ENCODE results near the gene TRAF3. TPM values are rescaled to one million over a fixed set of nuclear protein-coding genes. Genes with fewer than 3 reads are reported as not detected.

Gene TRAF3
- total RNA-seq, 1 donor from 2014 or later, result 14.0 TPM

GRCh38 chr14:102868956-102869547 is 91.8 kb downstream of the TRAF3 start:
- H3K27ac ChIP-seq, result no peak overlapping the region
- intact Hi-C loops (cut with DNase I), result no loop called here
- peaks cover 0 to 25% of the 10 kb centered on the region in 2 donors for H3K36me3 ChIP-seq
- no peaks in the 10 kb centered on the region for H3K9me3 ChIP-seq
- TF ChIP-seq POLR2AphosphoS5 (IDR thresholded peaks at IDR 0.05; ENCODE audit: insufficient read depth in 1 of 2, low read depth in 1 of 2) (no peak), POLR2A (IDR thresholded peaks at IDR 0.05) (no peak)
- TF ChIP-seq, protein P1, sequence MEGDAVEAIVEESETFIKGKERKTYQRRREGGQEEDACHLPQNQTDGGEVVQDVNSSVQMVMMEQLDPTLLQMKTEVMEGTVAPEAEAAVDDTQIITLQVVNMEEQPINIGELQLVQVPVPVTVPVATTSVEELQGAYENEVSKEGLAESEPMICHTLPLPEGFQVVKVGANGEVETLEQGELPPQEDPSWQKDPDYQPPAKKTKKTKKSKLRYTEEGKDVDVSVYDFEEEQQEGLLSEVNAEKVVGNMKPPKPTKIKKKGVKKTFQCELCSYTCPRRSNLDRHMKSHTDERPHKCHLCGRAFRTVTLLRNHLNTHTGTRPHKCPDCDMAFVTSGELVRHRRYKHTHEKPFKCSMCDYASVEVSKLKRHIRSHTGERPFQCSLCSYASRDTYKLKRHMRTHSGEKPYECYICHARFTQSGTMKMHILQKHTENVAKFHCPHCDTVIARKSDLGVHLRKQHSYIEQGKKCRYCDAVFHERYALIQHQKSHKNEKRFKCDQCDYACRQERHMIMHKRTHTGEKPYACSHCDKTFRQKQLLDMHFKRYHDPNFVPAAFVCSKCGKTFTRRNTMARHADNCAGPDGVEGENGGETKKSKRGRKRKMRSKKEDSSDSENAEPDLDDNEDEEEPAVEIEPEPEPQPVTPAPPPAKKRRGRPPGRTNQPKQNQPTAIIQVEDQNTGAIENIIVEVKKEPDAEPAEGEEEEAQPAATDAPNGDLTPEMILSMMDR (IDR thresholded peaks at IDR 0.05), result no peak
- H3K4me3 ChIP-seq, result no peak overlapping the region
- DNase-seq (ENCODE audit: extremely low spot score in 2 of 2), result no peak
- H3K27me3 ChIP-seq, result no peaks in the 10 kb centered on the region
- no peaks in the 10 kb centered on the region for H3K4me1 ChIP-seq

DNA sequence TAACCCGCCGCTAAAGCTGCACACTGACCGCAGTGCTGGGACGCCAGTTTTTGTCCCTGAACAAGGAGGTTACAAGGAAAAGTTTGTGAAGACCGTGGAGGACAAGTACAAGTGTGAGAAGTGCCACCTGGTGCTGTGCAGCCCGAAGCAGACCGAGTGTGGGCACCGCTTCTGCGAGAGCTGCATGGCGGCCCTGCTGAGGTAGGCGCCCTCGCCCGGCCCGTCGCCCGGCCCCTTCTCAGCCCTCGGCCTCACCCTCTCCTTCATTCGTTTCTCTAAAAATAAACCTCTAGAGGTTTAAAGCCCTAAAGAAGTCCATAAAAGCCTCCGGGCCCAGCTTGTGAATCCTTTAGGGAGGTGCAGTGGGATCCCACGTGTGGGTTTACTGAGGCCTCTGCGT is 93.0 kb downstream of the TRAF3 start:
- Histone ChIP-seq H3K27ac (no peak overlapping the region), H3K27me3 (no peaks in the 10 kb centered on the region), H3K9me3 (no peaks in the 10 kb centered on the region), H3K4me1 (no peaks in the 10 kb centered on the region), H3K4me3 (no peak overlapping the region), H3K36me3 (peaks cover 0 to 31% of the 10 kb centered on the region in 2 donors)
- DNase-seq (ENCODE audit: extremely low spot score in 2 of 2), result no peak
- TF ChIP-seq POLR2AphosphoS5 (IDR thresholded peaks at IDR 0.05; ENCODE audit: insufficient read depth in 1 of 2, low read depth in 1 of 2) (no peak), POLR2A (IDR thresholded peaks at IDR 0.05) (no peak)
- TF ChIP-seq, protein P1 (IDR thresholded peaks at IDR 0.05), result no peak
- intact Hi-C loops (cut with DNase I), result no loop called here

- intact Hi-C loops (cut with DNase I), result no loop called here
- Histone ChIP-seq H3K36me3 (peaks cover 0 to 40% of the 10 kb centered on the region in 2 donors), H3K4me3 (no peak overlapping the region), H3K4me1 (no peaks in the 10 kb centered on the region), H3K27ac (no peak overlapping the region), H3K27me3 (no peaks in the 10 kb centered on the region), H3K9me3 (no peaks in the 10 kb centered on the region)
- no peak for DNase-seq (ENCODE audit: extremely low spot score in 2 of 2)
- no peak for TF ChIP-seq POLR2A (IDR thresholded peaks at IDR 0.05)
- TF ChIP-seq, protein P1 (IDR thresholded peaks at IDR 0.05), result no peak
- TF ChIP-seq POLR2AphosphoS5 (IDR thresholded peaks at IDR 0.05; ENCODE audit: insufficient read depth in 1 of 2, low read depth in 1 of 2), result no peak
Measured at GRCh38 chr14:102870994-102871831, 94.0 kb downstream of the TRAF3 start.

GRCh38 chr14:102872020-102872419 is 94.8 kb downstream of the TRAF3 start:
- H3K9me3 ChIP-seq, result no peaks in the 10 kb centered on the region
- no peaks in the 10 kb centered on the region for H3K4me1 ChIP-seq
- H3K4me3 ChIP-seq, result no peak overlapping the region
- peaks cover 0 to 47% of the 10 kb centered on the region in 2 donors for H3K36me3 ChIP-seq
- H3K27me3 ChIP-seq, result no peaks in the 10 kb centered on the region
- no peak overlapping the region for H3K27ac ChIP-seq
- intact Hi-C loops (cut with DNase I), result no loop called here
- TF ChIP-seq, protein P1 (IDR thresholded peaks at IDR 0.05), result no peak
- no peak for TF ChIP-seq POLR2AphosphoS5 (IDR thresholded peaks at IDR 0.05; ENCODE audit: insufficient read depth in 1 of 2, low read depth in 1 of 2)
- TF ChIP-seq POLR2A (IDR thresholded peaks at IDR 0.05), result no peak
- no peak for DNase-seq (ENCODE audit: extremely low spot score in 2 of 2)

- intact Hi-C loops (cut with DNase I), result no loop called here
- Histone ChIP-seq H3K27me3 (no peaks in the 10 kb centered on the region), H3K9me3 (no peaks in the 10 kb centered on the region), H3K27ac (no peak overlapping the region), H3K36me3 (peaks cover 0 to 54% of the 10 kb centered on the region in 2 donors), H3K4me1 (no peaks in the 10 kb centered on the region), H3K4me3 (no peak overlapping the region)
- TF ChIP-seq POLR2AphosphoS5 (IDR thresholded peaks at IDR 0.05; ENCODE audit: insufficient read depth in 1 of 2, low read depth in 1 of 2) (no peak), POLR2A (IDR thresholded peaks at IDR 0.05) (no peak)
- TF ChIP-seq, protein P1 (IDR thresholded peaks at IDR 0.05), result no peak
- no peak for DNase-seq (ENCODE audit: extremely low spot score in 2 of 2)
Measured at GRCh38 chr14:102873131-102873530, 95.9 kb downstream of the TRAF3 start.
